Adipose tissue (tissue), 3 donors: ENCODE data around the gene CENPP. TPM values are rescaled to one million over a fixed set of nuclear protein-coding genes. Genes with fewer than 3 reads are reported as not detected.

Experiments used
- H3K27ac ChIP-seq: one replicate; pipeline ENCODE4 v1.5.1; 2013; ENCODE audit warnings: low read depth, low read length
- WGBS, 3 donors: extraction: QIAGEN DNeasy Blood & Tissue Kit; methylation state at CpG; one replicate each; pipeline ENCODE4 v1.1.7; 2013; 5-methylcytosine and 5-hydroxymethylcytosine counted together
- polyA plus RNA-seq, 3 donors: library from polyadenylated mRNA; stranded (reverse); fragments of 200-250 nt; gene quantifications; one replicate each; pipeline ENCODE4 v1.2.3, GENCODE V29; 2013
- donor health status: healthy with polysubstance abuse.
- donor health status: Bipolar disorder and iron deficiency.
- donor health status: healthy.

Gene CENPP
- polyA plus RNA-seq, 3 donors = 1.3 to 2.2 (median 1.5) TPM

DNA sequence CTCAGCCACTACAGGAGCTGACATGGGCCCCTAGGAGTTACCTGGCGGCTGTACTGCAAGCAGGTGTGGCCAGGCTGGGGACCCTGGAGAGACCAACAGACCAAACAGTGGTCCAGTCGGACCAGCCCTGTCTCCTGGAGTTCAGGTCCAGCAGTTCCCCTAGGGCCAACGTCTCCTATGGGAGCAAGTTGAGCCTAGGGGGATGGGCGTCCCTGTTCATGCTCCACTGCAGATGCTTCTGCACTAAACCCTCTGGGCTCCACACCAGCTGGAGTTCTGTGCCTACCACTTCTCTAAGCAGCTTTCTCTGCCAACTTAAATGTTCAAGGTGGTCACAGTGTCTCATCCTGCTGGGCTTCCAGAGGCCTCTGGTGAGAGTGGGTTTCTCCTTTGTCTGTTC lies 119.1 kb downstream of the CENPP start:
- WGBS, 3 donors = 90 to 94% (median 92%) methylated on average over 4 of the region's 4 CpGs
- no peak overlapping the region for H3K27ac ChIP-seq

DNA sequence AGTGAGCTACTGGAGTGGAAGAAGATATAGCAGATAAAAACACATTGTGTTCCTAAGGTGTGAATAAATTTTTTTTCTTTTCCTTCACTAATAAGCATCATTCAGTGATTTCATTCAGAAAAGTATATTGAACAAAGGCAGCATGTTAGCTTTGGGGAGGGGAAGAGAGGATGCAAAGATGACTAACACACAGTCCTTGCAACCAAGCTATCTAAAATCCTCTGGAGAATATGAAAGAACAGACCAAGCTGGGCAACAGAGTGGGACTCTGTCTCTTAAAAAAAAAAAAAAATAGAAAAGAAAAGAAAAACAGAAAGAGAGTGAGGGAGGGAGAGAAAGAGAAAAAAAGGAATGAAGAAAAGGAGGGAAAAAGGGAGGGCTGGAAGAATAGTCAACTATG lies 120.8 kb downstream of the CENPP start:
- H3K27ac ChIP-seq = no peak overlapping the region

DNA sequence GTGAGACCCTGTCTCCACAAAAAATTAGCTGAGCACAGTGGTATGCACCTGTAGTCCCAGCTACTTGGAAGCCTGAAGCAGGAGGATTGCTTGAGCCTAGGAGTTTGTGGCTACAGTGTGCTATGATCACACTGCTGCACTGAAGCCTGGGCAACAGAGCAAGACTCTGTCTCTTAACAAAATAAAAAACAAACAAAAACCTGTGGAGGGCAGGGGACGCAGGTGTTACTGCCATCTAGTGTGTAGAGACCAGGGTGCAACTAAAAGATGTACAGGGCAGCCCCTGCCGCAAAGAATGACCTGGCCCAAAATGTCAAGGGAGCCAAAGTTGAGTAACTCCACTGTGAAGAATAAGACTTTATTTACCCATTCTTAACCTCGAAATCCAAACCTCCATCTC lies 129.5 kb downstream of the CENPP start:
- no peak overlapping the region for H3K27ac ChIP-seq
- 80 to 95% (median 87%) methylated on average over 3 of the region's 3 CpGs for WGBS, 3 donors

DNA sequence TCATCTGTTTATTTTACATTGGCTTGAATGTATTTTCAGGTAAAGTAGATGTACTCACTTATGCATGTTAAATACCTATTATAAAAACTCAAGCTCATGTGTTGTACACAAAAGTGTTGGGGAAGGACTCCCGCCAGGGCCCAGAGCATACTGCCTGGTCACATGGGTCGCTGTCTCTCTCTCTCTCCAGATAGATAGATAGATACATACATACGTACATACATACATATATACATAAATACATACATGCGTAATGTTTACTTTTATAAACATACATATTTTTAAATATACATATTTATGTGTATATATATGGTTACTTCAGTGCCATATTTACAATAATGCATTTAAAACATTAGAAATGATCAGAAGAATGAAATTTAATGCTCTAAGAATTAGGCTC lies 131.8 kb downstream of the CENPP start:
- 91 to 97% (median 95%) methylated on average over 4 of the region's 4 CpGs for WGBS, 3 donors
- H3K27ac ChIP-seq = no peak overlapping the region

DNA sequence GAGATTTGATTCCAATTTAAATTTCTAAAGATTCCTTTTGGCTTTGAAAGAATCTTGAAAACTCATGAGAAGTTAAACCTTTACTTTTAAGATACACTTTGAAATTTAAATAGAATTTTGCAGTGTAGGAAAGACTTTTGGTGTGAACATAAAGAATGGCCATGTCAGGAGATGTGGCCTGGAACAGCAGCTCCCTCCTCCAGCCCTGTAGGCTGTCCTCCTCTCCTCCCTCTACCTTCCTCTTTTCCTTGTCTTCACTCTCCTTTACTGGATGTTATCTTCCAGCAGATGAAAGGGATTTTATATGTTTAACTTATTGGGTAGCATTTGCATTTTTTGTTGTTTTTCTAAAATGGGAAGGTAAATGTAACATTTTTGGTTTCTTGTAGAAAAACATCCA lies 137.6 kb downstream of the CENPP start:
- no peak overlapping the region for H3K27ac ChIP-seq

DNA sequence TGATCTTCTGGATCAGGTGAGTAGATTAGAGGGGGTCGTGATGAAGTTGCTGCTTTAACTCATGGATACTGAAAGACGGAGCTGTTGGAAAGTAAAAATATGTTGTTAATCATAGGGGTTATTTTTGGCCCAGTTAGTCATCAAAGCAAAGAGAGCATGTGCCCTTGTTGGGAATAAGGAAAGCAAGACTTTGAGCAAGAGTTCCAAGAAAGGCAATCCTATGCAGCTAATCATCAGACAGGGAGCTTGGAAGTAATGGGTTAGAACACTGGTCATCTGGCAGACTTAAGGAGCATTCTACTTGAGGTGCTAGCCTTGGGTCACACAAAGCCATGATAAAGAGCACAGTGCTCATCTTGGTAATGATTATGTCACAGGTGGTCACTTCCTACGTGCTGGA lies 138.2 kb downstream of the CENPP start:
- WGBS, 3 donors = 59 to 83% (median 67%) methylated on average over 3 of the region's 3 CpGs

DNA sequence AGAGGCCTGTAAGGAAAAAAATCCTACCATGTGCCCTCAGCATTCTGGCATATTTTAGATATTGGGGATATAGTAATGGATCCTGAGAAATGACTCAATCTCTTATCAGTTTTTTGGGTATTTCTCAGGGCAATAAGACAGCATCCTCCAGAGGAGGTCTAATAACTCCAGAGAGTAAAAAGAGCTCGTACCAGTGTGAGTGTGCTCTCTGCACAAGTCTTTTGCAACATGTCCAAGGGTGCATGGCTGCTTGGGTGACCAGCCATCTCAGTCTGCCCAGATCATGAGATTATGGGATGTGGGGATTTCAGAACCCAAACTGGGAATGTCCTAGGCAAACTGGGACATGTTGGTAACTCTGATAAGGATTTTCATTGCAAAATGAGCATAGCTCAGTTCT lies 141.3 kb downstream of the CENPP start:
- H3K27ac ChIP-seq = no peak overlapping the region
- 78 to 100% (median 84%) methylated on average over 1 of the region's 1 CpG for WGBS, 3 donors

More for the DNA sequence above, 138.2 kb downstream of the CENPP start:
- H3K27ac ChIP-seq = no peak overlapping the region

DNA sequence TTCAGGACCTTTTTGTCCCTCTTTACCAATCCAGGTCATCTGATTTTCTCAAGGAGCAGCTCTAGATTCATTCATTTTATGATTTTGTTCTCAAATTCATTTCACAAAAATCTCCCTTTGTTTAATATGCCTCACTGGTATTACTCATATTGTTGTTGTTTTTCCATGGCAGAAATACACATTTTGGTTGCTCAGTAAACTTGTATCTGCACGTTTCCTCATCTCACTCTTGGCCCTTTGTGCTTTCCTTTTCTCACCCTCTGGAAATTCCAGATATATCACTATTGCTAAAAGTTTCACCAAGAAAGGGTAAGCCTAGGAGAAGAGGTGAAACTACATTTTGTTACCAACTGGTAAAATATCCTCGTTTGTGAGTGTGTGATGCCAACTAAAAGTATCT lies 141.8 kb downstream of the CENPP start:
- 87 to 90% (median 88%) methylated on average over 2 of the region's 2 CpGs for WGBS, 3 donors
- no peak overlapping the region for H3K27ac ChIP-seq

DNA sequence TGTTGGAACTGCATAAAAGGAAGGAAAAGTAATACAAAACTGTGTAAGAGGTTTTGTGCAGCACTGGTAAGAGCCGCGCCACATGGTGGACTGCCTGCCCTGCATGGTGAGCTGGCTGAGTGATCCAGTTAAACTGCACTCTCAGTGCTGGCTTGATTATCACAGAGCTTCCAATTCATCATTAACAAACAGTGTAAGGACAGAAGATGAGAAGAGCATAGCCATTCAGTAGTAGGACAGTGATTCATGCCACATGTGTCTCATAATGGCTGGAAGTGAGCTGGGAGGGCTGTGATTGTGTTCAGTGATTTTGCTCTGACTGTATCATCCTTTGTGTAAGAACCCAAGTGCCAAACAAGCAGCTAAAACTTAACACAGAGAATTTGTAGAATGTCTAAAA lies 142.5 kb downstream of the CENPP start:
- no peak overlapping the region for H3K27ac ChIP-seq
- 97 to 98% (median 97%) methylated on average over 2 of the region's 2 CpGs for WGBS, 3 donors

DNA sequence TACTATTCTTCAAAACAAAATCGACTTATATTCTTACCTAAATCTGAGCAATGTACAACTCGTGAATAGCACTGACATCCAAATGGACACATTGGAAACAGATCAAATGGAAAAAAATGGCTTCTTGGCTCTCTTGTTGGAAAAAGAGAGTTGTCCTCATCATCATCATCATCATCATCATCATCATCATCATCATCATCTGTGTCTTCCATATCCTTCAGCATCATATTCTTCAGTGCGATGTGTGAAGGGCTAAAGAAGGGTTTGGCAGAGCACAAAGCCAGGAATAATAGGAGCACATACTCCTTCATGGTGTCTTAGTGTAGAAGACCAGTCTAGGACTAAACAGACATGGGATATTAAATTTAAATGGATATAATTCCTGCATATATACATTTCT lies 148.8 kb downstream of the CENPP start:
- WGBS, 3 donors = 93 to 95% (median 95%) methylated on average over 3 of the region's 3 CpGs
- no peak overlapping the region for H3K27ac ChIP-seq

DNA sequence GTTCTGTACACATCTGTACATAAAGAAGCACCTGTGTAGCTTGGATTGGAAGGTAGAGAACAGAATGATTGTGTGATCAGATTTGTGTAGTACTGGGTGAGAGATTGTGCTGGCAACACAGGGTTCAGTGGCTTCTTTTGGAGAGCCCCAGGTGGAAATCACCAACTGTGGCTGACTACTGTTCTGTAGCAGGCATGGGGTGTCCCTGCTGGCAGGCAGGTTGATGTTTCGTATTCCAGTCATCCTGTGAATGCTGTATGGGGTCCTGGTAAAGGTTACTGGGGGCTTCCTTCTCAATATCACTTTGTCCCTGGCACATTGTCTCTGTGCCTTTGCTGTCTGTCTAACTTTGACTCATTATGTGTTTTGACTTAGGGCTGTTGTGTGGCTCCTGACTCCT lies 151.2 kb downstream of the CENPP start:
- 93 to 100% (median 94%) methylated on average over 1 of the region's 1 CpG for WGBS, 3 donors
- no peak overlapping the region for H3K27ac ChIP-seq

DNA sequence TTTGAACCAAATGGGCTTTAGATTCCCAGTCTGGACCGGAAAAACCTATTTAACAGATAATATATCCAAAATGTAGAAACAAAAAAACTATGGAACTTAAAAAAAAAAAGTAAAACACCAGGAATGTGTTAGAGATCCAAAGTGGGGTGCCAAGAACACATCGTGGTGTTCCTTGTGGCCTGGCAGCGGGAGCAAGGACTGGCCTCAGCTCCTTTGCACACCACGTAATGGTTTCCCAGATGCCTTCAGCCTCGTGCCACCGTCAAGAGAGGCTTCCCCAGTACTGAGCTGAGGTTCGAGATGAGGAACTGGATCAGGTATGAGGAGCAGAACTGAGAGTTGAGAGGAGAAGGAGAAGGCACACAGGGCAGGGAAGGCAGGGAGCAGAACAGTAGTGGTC lies 153.0 kb downstream of the CENPP start:
- no peak overlapping the region for H3K27ac ChIP-seq
- 88 to 91% (median 89%) methylated on average over 7 of the region's 7 CpGs for WGBS, 3 donors

DNA sequence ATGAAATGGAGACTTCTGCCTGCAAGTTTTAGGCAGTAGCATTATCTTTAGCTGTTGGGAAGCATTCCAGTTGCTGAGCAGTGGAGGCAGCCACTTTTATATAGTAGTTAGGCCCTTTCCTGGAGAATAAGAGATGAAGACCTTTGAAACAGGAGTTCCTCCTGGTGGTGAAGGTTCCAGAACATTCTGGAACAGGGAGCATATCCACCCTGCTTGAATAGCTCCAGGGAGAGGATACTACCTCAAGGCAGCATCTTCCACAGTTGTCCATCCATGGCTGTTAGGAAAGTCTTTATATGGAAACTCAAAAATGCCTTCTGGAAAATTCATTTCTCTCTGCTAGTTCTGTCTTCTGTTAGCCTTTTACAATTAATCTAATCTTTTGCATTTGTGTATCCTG lies 153.6 kb downstream of the CENPP start:
- H3K27ac ChIP-seq = no peak overlapping the region

DNA sequence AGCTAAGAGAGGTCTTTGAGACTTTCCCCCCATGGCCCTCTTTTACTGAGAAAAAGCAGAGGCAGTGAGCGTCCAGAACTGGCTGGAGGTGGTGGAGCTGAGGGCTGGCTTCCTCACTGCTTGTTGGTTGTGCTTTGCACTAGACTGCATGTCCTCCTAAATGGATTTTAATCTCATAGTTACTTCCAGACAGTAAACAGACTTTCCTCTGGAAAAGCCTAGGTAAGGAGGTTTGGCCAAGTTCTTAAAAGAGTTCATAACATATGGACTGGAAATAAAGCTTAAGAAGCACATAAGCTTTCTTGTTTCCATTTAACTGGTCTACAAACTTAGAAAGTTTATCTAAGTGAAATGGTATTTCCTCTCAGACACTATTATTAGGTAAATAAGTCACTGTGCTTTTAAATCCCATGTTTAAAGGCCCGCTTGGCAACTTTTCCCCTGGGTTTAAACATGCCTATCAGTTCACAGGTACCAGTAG lies 154.6 kb downstream of the CENPP start:
- 46 to 78% (median 57%) methylated on average over 2 of the region's 2 CpGs for WGBS, 3 donors
- H3K27ac ChIP-seq = no peak overlapping the region

DNA sequence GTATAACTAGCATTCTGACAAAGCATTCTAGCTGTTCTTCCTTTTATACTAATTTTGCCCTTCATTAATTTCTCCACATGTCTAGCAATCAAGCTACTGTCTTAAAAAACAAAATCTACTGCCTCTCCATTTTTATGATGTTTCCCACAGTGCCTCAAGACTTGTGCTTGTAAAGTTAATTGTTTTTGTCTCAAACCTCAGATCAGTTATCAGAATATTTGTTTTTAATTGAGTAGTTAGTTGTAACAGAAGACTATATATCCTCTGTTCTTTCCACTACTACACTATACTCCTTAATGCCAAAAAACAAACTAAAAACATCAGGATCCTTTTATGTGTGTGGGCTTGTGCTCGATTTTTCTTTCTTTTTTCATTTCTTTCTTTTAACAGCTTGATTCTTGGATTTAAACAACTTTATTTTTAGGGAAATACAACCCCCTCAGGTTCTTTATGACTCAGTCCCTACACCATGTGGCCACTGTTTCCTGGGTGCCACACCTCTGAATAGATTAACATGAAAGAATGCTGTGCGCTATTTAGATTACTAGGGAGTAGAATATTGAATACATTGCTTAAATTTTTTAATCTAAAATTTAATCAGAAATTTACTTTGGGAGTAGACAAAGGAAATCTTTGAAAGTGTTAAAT lies 155.4 kb downstream of the CENPP start:
- 45 to 75% (median 63%) methylated on average over 2 of the region's 2 CpGs for WGBS, 3 donors
- no peak overlapping the region for H3K27ac ChIP-seq

DNA sequence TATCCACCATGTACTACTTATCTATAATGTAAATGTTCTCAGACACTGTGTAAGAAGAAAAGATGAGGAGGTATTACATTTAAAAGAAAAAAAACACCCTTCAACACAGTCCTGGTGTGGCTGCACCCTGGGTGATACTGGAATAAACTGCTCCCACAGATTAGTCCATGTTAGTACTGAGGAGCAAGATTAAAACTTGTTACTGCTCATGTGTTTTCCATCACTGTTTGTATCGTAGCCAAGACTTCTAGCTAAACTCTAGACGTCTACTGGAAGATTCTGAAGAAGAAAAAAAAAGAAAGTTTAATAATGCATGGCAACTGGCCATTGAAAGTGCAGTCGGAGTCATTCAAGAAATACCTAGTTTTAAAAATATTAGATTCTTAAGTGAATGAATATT lies 156.6 kb downstream of the CENPP start, which contains the start of gene ASPN:
ASPN (minus strand) TSS at position 178 of the 400 bp plus-strand sequence.
- 51 to 79% (median 55%) methylated on average over 3 of the region's 3 CpGs for WGBS, 3 donors
- no peak within 1 kb of the TSS for H3K27ac ChIP-seq

DNA sequence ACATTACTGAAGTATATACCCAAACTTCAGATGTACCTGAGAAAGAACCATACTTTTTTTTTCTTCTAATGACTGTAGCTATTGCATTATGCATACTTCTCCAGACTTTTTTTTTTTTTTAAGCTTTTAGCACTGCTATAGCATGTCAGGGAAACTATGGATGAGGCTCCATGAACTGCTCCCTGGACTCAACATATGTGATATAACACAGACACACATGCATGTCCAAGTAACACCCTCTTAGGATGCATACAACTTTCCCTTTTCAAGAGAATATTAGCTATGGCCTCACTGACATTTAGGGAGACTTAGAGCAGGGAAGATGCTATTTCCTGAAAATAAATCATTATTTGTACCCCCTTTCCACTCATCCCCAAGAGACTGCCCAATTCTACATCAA lies 157.1 kb downstream of the CENPP start:
- no peak overlapping the region for H3K27ac ChIP-seq

DNA sequence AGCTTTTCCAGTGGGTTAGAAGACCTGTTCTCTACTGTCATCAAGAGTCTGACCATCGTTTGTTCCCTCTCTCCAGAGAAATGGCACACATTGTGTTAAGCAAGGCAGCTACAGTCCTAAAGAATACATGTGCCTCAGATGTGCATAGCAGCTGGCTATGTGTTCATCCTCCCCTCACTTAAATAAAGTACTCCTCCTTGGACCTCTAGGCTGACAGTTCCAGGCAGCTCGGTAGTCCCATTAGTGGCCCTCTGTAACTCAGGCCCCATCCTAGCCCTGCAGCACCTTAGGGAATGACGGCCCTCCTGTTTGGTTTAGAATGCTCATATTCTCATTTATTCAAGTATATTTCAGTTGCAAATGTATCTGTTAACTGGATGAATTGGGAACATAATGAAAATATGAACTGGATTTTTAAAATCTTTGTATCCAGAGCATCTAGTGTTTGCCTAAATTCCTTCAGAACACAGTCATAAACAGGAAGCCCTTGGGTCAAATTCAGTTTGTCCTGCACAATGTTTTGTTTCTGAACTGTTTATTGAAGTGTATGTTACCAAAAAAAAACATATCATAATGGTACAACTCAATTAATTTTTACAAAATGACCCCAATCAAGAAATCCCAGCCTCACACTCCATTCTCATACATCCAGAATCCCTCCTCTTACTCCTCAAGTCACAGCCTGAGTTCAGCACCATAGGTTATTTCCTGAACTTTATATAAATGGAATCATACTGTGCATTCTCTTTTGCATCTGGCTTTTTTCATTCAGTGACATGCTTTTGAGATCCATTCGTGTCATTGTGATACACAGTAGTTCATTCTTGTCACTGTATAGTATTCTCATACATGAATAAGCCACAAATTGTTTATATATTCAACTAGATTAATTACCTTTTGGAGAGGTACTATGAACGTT lies 158.1 kb downstream of the CENPP start:
- no peak overlapping the region for H3K27ac ChIP-seq
- WGBS, 3 donors = 65 to 80% (median 75%) methylated on average over 5 of the region's 5 CpGs

DNA sequence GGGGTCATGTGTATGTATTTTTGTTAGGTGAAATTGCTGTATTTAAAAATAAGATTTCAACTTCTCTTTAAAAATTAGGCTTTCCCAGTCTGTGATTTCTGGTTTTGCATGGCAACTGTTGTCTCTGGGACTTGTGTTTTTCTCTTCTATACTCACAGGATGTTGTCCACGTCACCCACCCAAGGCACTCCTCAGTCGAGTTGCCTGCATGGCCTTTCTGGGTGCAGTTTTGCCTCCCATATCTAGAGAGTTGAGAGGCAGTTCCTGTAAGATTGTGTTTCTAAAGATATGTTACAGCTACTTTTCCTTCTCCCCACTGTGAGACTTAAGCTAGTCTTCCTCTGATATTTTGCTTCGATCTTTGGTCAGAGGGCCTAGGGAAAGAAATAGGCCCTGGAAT lies 158.8 kb downstream of the CENPP start:
- WGBS, 3 donors = 81 to 86% (median 84%) methylated on average over 3 of the region's 3 CpGs
- no peak overlapping the region for H3K27ac ChIP-seq

DNA sequence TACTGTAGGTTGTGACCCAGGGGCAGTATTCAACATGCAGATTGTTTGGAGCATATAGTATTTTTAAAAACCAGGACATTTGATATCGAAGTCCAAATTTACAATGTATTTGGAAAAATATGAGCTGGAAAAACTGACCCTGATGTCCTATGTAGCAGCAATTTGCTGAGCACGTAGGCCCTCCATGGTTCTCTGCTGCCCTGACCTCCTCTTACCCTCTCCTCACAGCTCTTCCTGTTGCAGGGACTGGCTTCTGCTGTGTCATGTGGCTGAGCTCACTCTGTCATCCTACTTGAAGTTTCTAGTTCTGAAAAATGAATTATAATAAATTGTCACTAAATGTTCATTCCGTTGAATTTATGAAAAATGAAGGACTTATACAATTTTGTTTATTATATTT lies 160.6 kb downstream of the CENPP start:
- WGBS, 3 donors = 69 to 90% (median 70%) methylated on average over 3 of the region's 3 CpGs
- H3K27ac ChIP-seq = no peak overlapping the region
